HAP-1 (cell line): ENCODE measurements around the gene ANKRD66.

Source experiments
- DNase-seq, 2 experiments: peaks; one replicate each; pipeline ENCODE4 v3.0.0-alpha.2; 2016 to 2020; ENCODE audit warnings: low spot score in 2 of 2
- H3K27me3 ChIP-seq: fragments of 250-450 bp; sonication (Bioruptor Pico); 2 replicates; pipeline ENCODE4 v1.5.1; 2020; ENCODE audit warnings: low read depth, mild to moderate bottlenecking, moderate library complexity
- H3K36me3 ChIP-seq: fragments of 250-450 bp; sonication (Bioruptor Pico); replicated peaks from 2 replicates; pipeline ENCODE4 v1.5.1; 2020; ENCODE audit warnings: mild to moderate bottlenecking
- H3K4me1 ChIP-seq: fragments of 250-450 bp; sonication (Bioruptor Pico); 2 replicates; pipeline ENCODE4 v1.5.1; 2020; ENCODE audit warnings: mild to moderate bottlenecking
- H3K4me3 ChIP-seq: fragments of 250-450 bp; sonication (Bioruptor Pico); 2 replicates; pipeline ENCODE4 v1.5.1; 2020; ENCODE audit warnings: mild to moderate bottlenecking, moderate library complexity
- H3K9me3 ChIP-seq: fragments of 250-450 bp; sonication (Bioruptor Pico); 2 replicates; pipeline ENCODE4 v1.5.1; 2020; ENCODE audit warnings: mild to moderate bottlenecking, moderate library complexity
- in situ Hi-C: fragments of 300-500 bp; cut with MboI; formaldehyde crosslinking; loops from 3 replicates; pipeline ENCODE4 v1.14.3; 2020; ENCODE audit warnings: low sequenced_read_pairs, inconsistent platforms, mixed read lengths

The ANKRD66 gene

DNA sequence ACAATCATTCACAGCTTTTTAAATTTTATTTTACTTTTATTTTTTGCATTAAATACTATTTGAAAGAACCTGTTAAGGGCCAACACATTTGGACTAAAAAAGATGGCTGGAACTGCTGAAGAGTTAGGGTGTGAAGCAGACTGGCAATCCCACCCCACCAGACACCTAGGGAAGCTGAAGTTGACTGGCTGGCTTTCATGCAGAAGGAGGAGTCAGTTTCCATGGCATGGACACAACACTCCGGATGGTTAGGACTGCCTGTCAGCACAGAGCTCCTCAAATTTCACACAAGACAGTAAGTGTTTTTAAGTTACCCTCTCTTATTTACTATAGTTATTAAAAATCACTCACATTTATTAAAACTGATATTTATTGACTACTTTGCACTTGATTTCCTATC lies at the start of gene ANKRD66:
ANKRD66 (plus strand) TSS at position 238 of the 400 bp plus-strand sequence. CDS start 5,016 bp downstream, outside the sequence.
- Histone ChIP-seq H3K27me3 (no peaks in the 10 kb centered on the region), H3K4me3 (no peak within 1 kb of the TSS), H3K4me1 (no peaks in the 10 kb centered on the region), H3K36me3 (no peaks in the 10 kb centered on the region), H3K9me3 (no peaks in the 10 kb centered on the region)
- no peak for DNase-seq
- in situ Hi-C loops: no loop called here

DNA sequence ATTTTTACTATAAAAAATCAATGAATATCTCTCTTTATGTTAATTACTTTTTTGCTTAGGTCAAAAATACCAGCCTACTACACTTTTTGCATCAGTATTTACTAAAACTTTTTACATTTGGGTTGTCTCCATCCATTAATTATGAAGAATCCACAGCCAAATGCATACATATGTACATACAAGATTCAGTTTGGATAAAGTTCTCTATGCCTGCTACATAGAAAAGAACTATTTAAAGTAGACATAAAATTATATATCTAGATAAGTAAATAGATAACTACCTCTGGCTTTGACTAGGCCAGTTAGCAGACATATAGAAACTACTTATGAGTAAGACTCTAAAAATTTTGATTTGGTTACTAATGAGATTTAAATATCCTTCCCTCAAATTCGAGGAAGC lies 46.8 kb upstream of the ANKRD66 start:
- Histone ChIP-seq H3K27me3 (0 out of 2 replicates have a peak, but pooled peaks cover 4% of the 10 kb centered on the region), H3K4me3 (no peak overlapping the region), H3K9me3 (no peaks in the 10 kb centered on the region), H3K4me1 (no peaks in the 10 kb centered on the region), H3K36me3 (no peaks in the 10 kb centered on the region)
- in situ Hi-C loops: no loop called here
- DNase-seq: no peak

DNA sequence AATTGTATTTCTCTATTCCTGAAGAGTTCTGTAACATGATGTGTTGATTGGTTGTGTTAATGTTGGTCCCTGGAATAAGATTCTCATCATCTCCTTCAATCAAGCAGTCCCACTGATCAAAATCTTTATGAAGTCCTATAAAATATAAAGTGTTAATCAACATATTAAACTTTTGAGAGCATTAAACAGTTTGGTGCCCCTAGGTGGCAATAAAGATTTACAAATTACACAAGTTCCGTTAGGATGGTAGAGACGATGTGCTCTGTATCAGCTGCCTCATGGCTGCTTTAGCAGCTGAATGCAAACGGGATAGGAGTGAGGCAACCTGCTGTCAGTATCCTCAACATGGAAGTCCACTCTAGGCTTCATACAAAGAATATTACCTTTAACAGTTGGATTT lies 42.2 kb upstream of the ANKRD66 start:
- H3K36me3 ChIP-seq: no peaks in the 10 kb centered on the region
- H3K4me1 ChIP-seq: no peaks in the 10 kb centered on the region
- H3K27me3 ChIP-seq: 0 out of 2 replicates have a peak, but pooled peaks cover 4% of the 10 kb centered on the region
- in situ Hi-C loops: no loop called here
- no peak for DNase-seq
- no peak overlapping the region for H3K4me3 ChIP-seq
- no peaks in the 10 kb centered on the region for H3K9me3 ChIP-seq

DNA sequence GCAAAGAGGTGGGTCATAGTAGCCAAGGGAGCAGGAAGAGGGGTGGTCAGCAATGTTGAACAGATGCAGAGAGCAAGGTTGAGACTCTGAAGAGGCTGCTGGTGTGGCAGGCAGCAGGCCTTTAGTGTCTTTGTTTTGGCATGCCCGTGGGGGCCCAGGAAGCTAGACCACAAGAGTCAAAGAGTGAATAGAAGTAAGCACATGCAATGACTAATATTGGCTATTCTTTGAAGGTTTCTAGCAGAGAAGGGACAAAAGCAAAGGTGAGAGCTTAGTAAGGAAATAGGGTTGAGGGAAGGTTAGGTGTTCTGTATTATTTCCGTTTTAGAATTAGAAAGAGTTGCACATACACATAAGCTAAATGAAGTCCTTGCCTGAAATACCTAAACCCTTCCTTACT lies 40.3 kb upstream of the ANKRD66 start:
- H3K36me3 ChIP-seq: no peaks in the 10 kb centered on the region
- H3K27me3 ChIP-seq: 0 out of 2 replicates have a peak, but pooled peaks cover 4% of the 10 kb centered on the region
- H3K4me3 ChIP-seq: no peak overlapping the region
- no peak for DNase-seq
- no peaks in the 10 kb centered on the region for H3K9me3 ChIP-seq
- in situ Hi-C loops: no loop called here
- no peaks in the 10 kb centered on the region for H3K4me1 ChIP-seq

DNA sequence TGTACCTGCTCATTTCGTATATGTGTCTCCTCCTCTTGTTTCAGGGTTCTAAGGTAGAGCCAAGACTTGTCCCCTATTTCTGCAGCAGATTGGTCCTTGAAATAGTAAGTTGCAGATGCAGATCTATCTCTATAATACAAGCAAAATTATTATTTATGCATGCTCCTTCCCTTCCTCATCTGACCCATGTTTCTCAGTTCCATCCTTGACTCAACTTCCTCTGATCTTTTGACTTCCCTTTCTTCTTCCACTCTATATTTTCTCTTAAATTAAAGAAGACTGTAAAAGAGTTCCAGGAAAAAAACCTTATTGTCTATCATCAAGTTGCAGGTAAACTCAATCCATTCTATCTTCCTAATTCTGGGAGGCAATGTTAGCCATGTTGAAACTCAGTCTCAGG lies 35.2 kb upstream of the ANKRD66 start:
- H3K4me3 ChIP-seq: no peak overlapping the region
- in situ Hi-C loops: no loop called here
- H3K36me3 ChIP-seq: no peaks in the 10 kb centered on the region
- no peaks in the 10 kb centered on the region for H3K4me1 ChIP-seq
- no peaks in the 10 kb centered on the region for H3K27me3 ChIP-seq
- no peak for DNase-seq
- no peaks in the 10 kb centered on the region for H3K9me3 ChIP-seq

GRCh38 chr6:46715141-46715540 lies 31.6 kb upstream of the ANKRD66 start:
- DNase-seq: no peak
- H3K27me3 ChIP-seq: no peaks in the 10 kb centered on the region
- no peaks in the 10 kb centered on the region for H3K4me1 ChIP-seq

GRCh38 chr6:46719099-46719498 lies 27.6 kb upstream of the ANKRD66 start:
- no peak for DNase-seq
- no peaks in the 10 kb centered on the region for H3K36me3 ChIP-seq
- no peaks in the 10 kb centered on the region for H3K4me1 ChIP-seq
- no peaks in the 10 kb centered on the region for H3K27me3 ChIP-seq
- in situ Hi-C loops: no loop called here
- no peaks in the 10 kb centered on the region for H3K9me3 ChIP-seq
- H3K4me3 ChIP-seq: no peak overlapping the region

More at GRCh38 chr6:46715141-46715540, 31.6 kb upstream of the ANKRD66 start:
- H3K36me3 ChIP-seq: no peaks in the 10 kb centered on the region
- in situ Hi-C loops: no loop called here
- no peaks in the 10 kb centered on the region for H3K9me3 ChIP-seq
- H3K4me3 ChIP-seq: no peak overlapping the region

GRCh38 chr6:46720401-46720800 lies 26.3 kb upstream of the ANKRD66 start:
- Histone ChIP-seq H3K9me3 (no peaks in the 10 kb centered on the region), H3K27me3 (no peaks in the 10 kb centered on the region), H3K4me3 (no peak overlapping the region), H3K36me3 (no peaks in the 10 kb centered on the region), H3K4me1 (no peaks in the 10 kb centered on the region)
- DNase-seq: no peak
- in situ Hi-C loops: no loop called here

- Histone ChIP-seq H3K4me1 (no peaks in the 10 kb centered on the region), H3K4me3 (no peak overlapping the region), H3K9me3 (no peaks in the 10 kb centered on the region), H3K36me3 (no peaks in the 10 kb centered on the region), H3K27me3 (peaks cover 7% of the 10 kb centered on the region)
- no peak for DNase-seq
- in situ Hi-C loops: no loop called here
These were observed 16.9 kb upstream of the ANKRD66 start for GRCh38 chr6:46729787-46730326.

DNA sequence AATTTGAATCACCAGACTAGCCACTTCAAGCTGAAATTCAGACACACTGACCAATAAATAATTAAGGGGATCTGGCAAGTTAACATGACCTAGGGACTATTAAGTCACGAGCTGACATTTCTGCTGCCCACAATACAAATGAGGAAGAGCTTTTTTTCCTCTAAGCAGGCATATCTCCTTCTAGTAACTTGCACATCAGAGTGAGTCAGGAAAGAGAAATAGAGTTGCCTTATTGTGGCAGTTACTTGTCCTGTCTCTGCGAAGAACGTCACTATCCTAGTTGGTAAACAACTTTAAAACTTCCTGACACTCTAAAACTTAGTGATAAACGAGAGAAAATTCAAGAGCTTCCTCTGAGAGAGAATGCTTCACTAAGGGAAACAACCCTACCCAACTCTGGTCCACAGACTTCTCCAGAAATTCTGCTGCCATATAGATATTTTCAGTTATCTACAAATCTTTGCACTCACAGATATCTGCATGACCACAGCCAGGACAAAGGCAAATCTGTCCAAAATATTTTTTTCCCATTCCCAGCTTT lies 15.7 kb upstream of the ANKRD66 start:
- in situ Hi-C loops: no loop called here
- Histone ChIP-seq H3K36me3 (no peaks in the 10 kb centered on the region), H3K4me1 (no peaks in the 10 kb centered on the region), H3K4me3 (no peak overlapping the region), H3K27me3 (peaks cover 19% of the 10 kb centered on the region), H3K9me3 (no peaks in the 10 kb centered on the region)
- no peak for DNase-seq

DNA sequence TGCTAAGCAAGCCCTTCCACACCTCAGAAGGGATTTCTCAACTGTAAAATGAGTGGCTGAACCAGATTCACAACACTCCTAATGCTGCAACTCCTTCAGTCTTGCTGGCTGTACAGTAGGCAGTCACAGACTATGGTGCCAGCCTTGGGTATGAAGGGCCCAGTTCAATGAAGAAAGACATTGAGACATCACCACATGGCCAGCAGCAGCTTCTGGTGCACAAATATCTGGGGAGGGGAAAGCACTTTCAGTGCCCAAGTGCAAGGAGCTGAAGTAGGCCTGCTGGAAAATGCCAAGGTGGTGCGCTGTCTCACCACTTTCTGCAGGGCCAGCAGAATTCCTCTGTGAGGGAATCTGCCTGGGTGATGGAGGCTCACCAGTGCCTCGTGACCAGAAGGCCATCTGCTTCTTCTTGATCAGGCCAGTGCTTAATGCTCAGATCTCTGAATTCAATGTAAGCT lies 13.4 kb upstream of the ANKRD66 start:
- in situ Hi-C loops: no loop called here
- Histone ChIP-seq H3K4me3 (no peak overlapping the region), H3K4me1 (no peaks in the 10 kb centered on the region), H3K9me3 (no peaks in the 10 kb centered on the region), H3K36me3 (no peaks in the 10 kb centered on the region), H3K27me3 (peaks cover 22% of the 10 kb centered on the region)
- no peak for DNase-seq

DNA sequence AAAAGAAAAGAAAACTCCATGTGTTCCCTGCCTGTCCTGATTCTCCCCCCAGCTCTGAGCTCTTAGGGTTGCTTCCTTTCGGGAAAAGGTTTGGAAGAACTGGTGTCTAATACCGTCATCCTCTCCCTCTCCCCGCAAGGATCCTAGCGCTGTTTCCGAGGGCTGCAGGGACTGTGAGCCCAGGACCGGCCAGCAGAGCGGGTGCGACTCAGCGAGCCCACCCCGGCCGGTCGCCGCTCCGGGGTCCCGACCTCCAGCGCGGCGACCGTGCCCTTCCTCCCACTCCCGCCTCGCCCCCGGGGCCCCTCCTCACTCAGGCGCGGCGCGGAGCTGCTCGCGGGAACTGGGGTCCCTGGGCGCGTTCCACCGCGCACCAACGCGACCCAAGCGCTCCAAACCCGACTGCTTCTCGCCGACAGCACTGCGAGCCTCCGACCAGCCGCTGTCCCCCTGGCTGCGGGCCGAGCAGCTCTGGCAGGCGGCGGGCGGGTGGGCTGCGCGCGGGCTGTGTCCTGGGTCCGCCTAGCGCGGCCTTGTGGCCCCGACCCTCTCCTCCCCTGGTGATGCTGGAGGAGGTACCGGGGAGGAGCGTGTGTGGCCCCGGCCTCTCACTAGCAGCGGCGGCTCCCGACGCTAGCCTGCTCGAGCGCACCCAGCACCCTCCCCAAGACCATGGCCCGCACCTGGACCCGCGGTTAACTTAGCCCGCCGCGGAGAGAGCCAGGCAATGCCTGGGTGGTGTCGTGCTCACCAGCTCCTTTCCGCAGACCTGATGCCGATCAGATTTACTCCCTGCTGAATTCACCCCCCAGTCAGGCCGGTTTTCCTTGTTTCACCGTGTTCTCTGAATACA lies 11.6 kb upstream of the ANKRD66 start, which contains the start of gene PLA2G7:
PLA2G7 (minus strand) TSS at position 509 of the 853 bp plus-strand sequence. CDS start 12,484 bp downstream, outside the sequence.
- H3K27me3 ChIP-seq: peaks cover 22% of the 10 kb centered on the region
- H3K36me3 ChIP-seq: no peaks in the 10 kb centered on the region
- H3K4me1 ChIP-seq: no peaks in the 10 kb centered on the region
- no peak for DNase-seq
- in situ Hi-C loops: no loop called here
- H3K4me3 ChIP-seq: no peak within 1 kb of the TSS
- H3K9me3 ChIP-seq: no peaks in the 10 kb centered on the region

DNA sequence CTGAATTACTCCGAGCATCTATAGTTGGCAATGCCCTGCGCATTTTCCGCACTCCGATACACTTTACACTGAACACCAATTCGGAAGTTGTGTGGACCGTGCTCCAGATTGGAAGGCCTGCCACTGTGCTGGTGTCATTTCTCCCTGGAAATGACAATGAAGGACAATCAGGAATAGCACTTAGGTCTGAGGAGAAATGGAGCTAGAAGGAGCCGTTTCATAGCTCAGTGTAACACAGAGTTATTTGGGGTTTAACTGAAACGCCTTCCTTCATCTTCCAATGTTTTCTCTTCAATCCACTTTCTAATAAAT lies 11.1 kb upstream of the ANKRD66 start:
- H3K36me3 ChIP-seq: no peaks in the 10 kb centered on the region
- no peaks in the 10 kb centered on the region for H3K9me3 ChIP-seq
- peaks cover 22% of the 10 kb centered on the region for H3K27me3 ChIP-seq
- no peak for DNase-seq
- in situ Hi-C loops: no loop called here
- no peaks in the 10 kb centered on the region for H3K4me1 ChIP-seq
- no peak overlapping the region for H3K4me3 ChIP-seq

DNA sequence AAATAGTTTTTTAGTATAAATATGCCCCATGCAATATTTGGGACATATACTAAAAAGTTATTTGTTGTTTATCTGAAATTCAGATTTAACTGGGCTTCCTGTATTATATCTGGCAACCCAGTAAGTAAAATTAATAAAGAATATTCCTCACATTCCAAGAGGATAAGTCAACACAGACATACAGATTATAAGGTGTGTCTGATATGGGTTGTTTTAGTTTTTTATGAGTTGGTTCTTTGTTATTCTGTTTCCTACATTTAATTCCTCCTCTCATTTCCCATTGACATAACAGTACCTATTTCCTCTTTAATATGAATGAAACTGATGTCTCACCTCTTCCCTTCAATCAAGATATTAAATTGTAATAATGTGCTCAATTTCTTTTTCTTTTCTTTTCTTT lies 9.8 kb upstream of the ANKRD66 start:
- H3K9me3 ChIP-seq: no peaks in the 10 kb centered on the region
- no peak for DNase-seq
- H3K4me3 ChIP-seq: no peak overlapping the region
- H3K27me3 ChIP-seq: peaks cover 22% of the 10 kb centered on the region
- H3K36me3 ChIP-seq: no peaks in the 10 kb centered on the region
- in situ Hi-C loops: no loop called here
- H3K4me1 ChIP-seq: no peaks in the 10 kb centered on the region
